SU-DHL-6 (cell line): ENCODE results near the gene INAFM1.

Source experiments
- H2AFZ ChIP-seq: fragments of 200-600 bp; sonication (generic); 2 replicates; pipeline ENCODE4 v1.6.1; 2014; ENCODE audit warnings: low read depth, mild to moderate bottlenecking, moderate library complexity, mixed read lengths, antibody characterized with exemption, low read length; ENCODE audit not compliant: severe bottlenecking
- H3F3A ChIP-seq: fragments of 200-600 bp; shearing (Covaris generic); 2 replicates; pipeline ENCODE4 v1.6.0; 2016; ENCODE audit warnings: antibody characterized with exemption, mild to moderate bottlenecking; ENCODE audit not compliant: insufficient read depth
- H3K27ac ChIP-seq: fragments of 200-600 bp; sonication (generic); 2 replicates; pipeline ENCODE4 v1.5.1; 2016; ENCODE audit warnings: low read depth, mild to moderate bottlenecking, low read length, moderate library complexity, mixed read lengths
- H3K27me3 ChIP-seq: fragments of 200-600 bp; sonication (generic), shearing (Covaris generic); 2 replicates; pipeline ENCODE4 v1.6.0; 2014; ENCODE audit warnings: mild to moderate bottlenecking, low read length
- H3K36me3 ChIP-seq: fragments of 200-600 bp; sonication (generic); 2 replicates; pipeline ENCODE4 v1.6.1; 2014; ENCODE audit warnings: mild to moderate bottlenecking, low read length, mixed read lengths
- H3K4me2 ChIP-seq: fragments of 300-600, 200-600 bp; shearing (Covaris generic), sonication (generic); 2 replicates; pipeline ENCODE4 v1.6.0; 2014; ENCODE audit warnings: low read length, low read depth, mild to moderate bottlenecking; ENCODE audit not compliant: poor library complexity, severe bottlenecking
- H3K4me3 ChIP-seq: fragments of 200-600 bp; sonication (generic); 2 replicates; pipeline ENCODE4 v1.5.1; 2014; ENCODE audit warnings: antibody characterized with exemption, low read length, mild to moderate bottlenecking, mixed read lengths; ENCODE audit not compliant: insufficient read depth, poor library complexity, severe bottlenecking
- H3K79me2 ChIP-seq: fragments of 200-600 bp; sonication (generic); 2 replicates; pipeline ENCODE4 v1.6.1; 2014; ENCODE audit warnings: mild to moderate bottlenecking, low read length, moderate library complexity; ENCODE audit not compliant: insufficient read depth
- H3K9ac ChIP-seq: fragments of 200-600 bp; sonication (generic); 2 replicates; pipeline ENCODE4 v1.7.0; 2014; ENCODE audit warnings: mild to moderate bottlenecking, low read length
- H3K9me2 ChIP-seq: fragments of 200-600 bp; sonication (generic); replicated peaks from 2 replicates; pipeline ENCODE4 v1.6.1; 2014; ENCODE audit warnings: low read length; ENCODE audit not compliant: insufficient read depth
- H3K9me3 ChIP-seq: fragments of 200-600 bp; sonication (generic); 2 replicates; pipeline ENCODE4 v1.6.1; 2014; ENCODE audit warnings: low read length, mixed read lengths; ENCODE audit not compliant: insufficient read depth
- H4K20me1 ChIP-seq: fragments of 200-600 bp; sonication (generic); 2 replicates; pipeline ENCODE4 v1.6.1; 2014; ENCODE audit warnings: low read depth, mild to moderate bottlenecking, antibody characterized with exemption, low read length, moderate library complexity, mixed read lengths
- CTCF ChIP-seq: fragments of 200-600 bp; sonication (generic); IDR thresholded peaks from one replicate; pipeline ENCODE4 v1.5.1; 2017; ENCODE audit warnings: antibody characterized with exemption, mild to moderate bottlenecking, low read length, moderate library complexity; ENCODE audit not compliant: insufficient read depth, poor library complexity, severe bottlenecking
- EZH2phosphoT487 ChIP-seq: fragments of 200-600 bp; sonication (generic), shearing (Covaris generic); conservative IDR thresholded peaks from 2 replicates; pipeline ENCODE4 v1.6.1; 2018; ENCODE audit warnings: mild to moderate bottlenecking, antibody characterized with exemption, low read length, moderate library complexity, mixed read lengths

Gene INAFM1

GRCh38 chr19:47267350-47267759 lies 7.3 kb upstream of the INAFM1 start:
- no peaks in the 10 kb centered on the region for H3K36me3 ChIP-seq
- TF ChIP-seq EZH2phosphoT487 (no peak), CTCF (no peak)
- H3K79me2 ChIP-seq: no peaks in the 10 kb centered on the region
- H3K4me3 ChIP-seq: no peak overlapping the region
- H3F3A ChIP-seq: no peaks in the 10 kb centered on the region
- H3K27me3 ChIP-seq: no peaks in the 10 kb centered on the region
- H3K27ac ChIP-seq: no peak overlapping the region
- H4K20me1 ChIP-seq: no peaks in the 10 kb centered on the region
- no peak overlapping the region for H2AFZ ChIP-seq
- H3K4me2 ChIP-seq: no peak overlapping the region
- H3K9me3 ChIP-seq: no peaks in the 10 kb centered on the region
- H3K9me2 ChIP-seq: no peaks in the 10 kb centered on the region
- no peak overlapping the region for H3K9ac ChIP-seq

- H3K9ac ChIP-seq: no peak overlapping the region
- TF ChIP-seq EZH2phosphoT487: no peak
- TF ChIP-seq CTCF: no peak
- no peak overlapping the region for H3K4me3 ChIP-seq
- H3K27ac ChIP-seq: no peak overlapping the region
- no peak overlapping the region for H3K4me2 ChIP-seq
- no peaks in the 10 kb centered on the region for H3K9me3 ChIP-seq
- H3K27me3 ChIP-seq: no peaks in the 10 kb centered on the region
- no peak overlapping the region for H2AFZ ChIP-seq
- no peaks in the 10 kb centered on the region for H4K20me1 ChIP-seq
- H3K36me3 ChIP-seq: no peaks in the 10 kb centered on the region
- 0 out of 2 replicates have a peak, but pooled peaks cover 6% of the 10 kb centered on the region for H3F3A ChIP-seq
- H3K79me2 ChIP-seq: no peaks in the 10 kb centered on the region
- H3K9me2 ChIP-seq: no peaks in the 10 kb centered on the region
Observed at GRCh38 chr19:47268028-47268427, 6.7 kb upstream of the INAFM1 start.

- TF ChIP-seq CTCF (no peak), EZH2phosphoT487 (no peak)
- Histone ChIP-seq H3K4me2 (no peak overlapping the region), H3K9me3 (no peaks in the 10 kb centered on the region), H3K9me2 (no peaks in the 10 kb centered on the region), H3K79me2 (no peaks in the 10 kb centered on the region), H4K20me1 (no peaks in the 10 kb centered on the region), H3K27ac (no peak overlapping the region), H3K9ac (no peak overlapping the region), H3K4me3 (no peak overlapping the region), H3K36me3 (no peaks in the 10 kb centered on the region), H3K27me3 (no peaks in the 10 kb centered on the region), H2AFZ (no peak overlapping the region), H3F3A (0 out of 2 replicates have a peak, but pooled peaks cover 6% of the 10 kb centered on the region)
Observed at GRCh38 chr19:47269596-47269995, 5.1 kb upstream of the INAFM1 start.

- H3K79me2 ChIP-seq: no peaks in the 10 kb centered on the region
- no peaks in the 10 kb centered on the region for H3K9me3 ChIP-seq
- H2AFZ ChIP-seq: no peak overlapping the region
- H3K4me2 ChIP-seq: no peak overlapping the region
- 0 out of 2 replicates have a peak, but pooled peaks cover 6% of the 10 kb centered on the region for H3F3A ChIP-seq
- TF ChIP-seq EZH2phosphoT487 (no peak), CTCF (no peak)
- no peak overlapping the region for H3K9ac ChIP-seq
- no peak overlapping the region for H3K4me3 ChIP-seq
- no peaks in the 10 kb centered on the region for H4K20me1 ChIP-seq
- H3K27ac ChIP-seq: no peak overlapping the region
- no peaks in the 10 kb centered on the region for H3K27me3 ChIP-seq
- no peaks in the 10 kb centered on the region for H3K9me2 ChIP-seq
- H3K36me3 ChIP-seq: no peaks in the 10 kb centered on the region
Observed at GRCh38 chr19:47270408-47270807, 4.3 kb upstream of the INAFM1 start.
